Heart right ventricle (tissue), 16 donors: ENCODE measurements around the gene CACNA1C. TPM values are rescaled to one million over a fixed set of nuclear protein-coding genes. Genes with fewer than 3 reads are reported as not detected.

Experiments used
- ATAC-seq, 8 donors: fragments of 200-7000 bp; cut with Tn5 transposase; one replicate each; pipeline ENCODE4 v1.9.1; 2020; ENCODE audit warnings: mild to moderate bottlenecking in 8 of 8, moderate library complexity in 8 of 8, moderate number of reproducible peaks in 1 of 8
- DNase-seq, 2 donors: peaks; one replicate each; pipeline ENCODE4 v3.0.0-alpha.2; 2020
- H3K27ac ChIP-seq, 10 donors: fragments of 200-600 bp; sonication (generic) in 2 of 10; one replicate each; pipeline versions ENCODE4 v1.5.0 to v1.8.0; 2020 to 2022; ENCODE audit warnings: mild to moderate bottlenecking in 3 of 10
- H3K27me3 ChIP-seq, 7 donors: fragments of 200-600 bp; one replicate each; pipeline ENCODE4 v1.8.0; 2021 to 2022; ENCODE audit warnings: mild to moderate bottlenecking in 2 of 7
- H3K36me3 ChIP-seq, 9 donors: fragments of 200-600 bp; sonication (generic) in 1 of 9; one replicate each; pipeline versions ENCODE4 v1.5.0 to v1.8.0; 2020 to 2022; ENCODE audit warnings: mild to moderate bottlenecking in 2 of 9
- H3K4me1 ChIP-seq, 9 donors: fragments of 200-600 bp; sonication (generic) in 1 of 9; one replicate each; pipeline versions ENCODE4 v1.5.0 to v1.8.0; 2020 to 2022; ENCODE audit warnings: mild to moderate bottlenecking in 4 of 9
- H3K4me3 ChIP-seq, 10 donors: fragments of 200-600 bp; sonication (generic) in 2 of 10; one replicate each; pipeline versions ENCODE4 v1.5.0 to v1.8.0; 2020 to 2022; ENCODE audit warnings: mild to moderate bottlenecking in 7 of 10, moderate library complexity in 2 of 10
- H3K9me3 ChIP-seq, 11 donors: fragments of 200-600 bp in 10 of 11; sonication (generic) in 2 of 11; one replicate each; pipeline versions ENCODE4 v1.5.0 to v1.8.0; 2013 to 2022; ENCODE audit warnings: mild to moderate bottlenecking in 2 of 11, control low read depth in 1 of 11, moderate library complexity in 1 of 11
- WGBS, 2 donors: extraction: QIAGEN DNeasy Blood & Tissue Kit; methylation state at CpG; one replicate each; pipeline ENCODE4 v1.1.7; 2013; ENCODE audit warnings: inconsistent platforms in 1 of 2; 5-methylcytosine and 5-hydroxymethylcytosine counted together
- intact Hi-C, 10 donors: fragments of 100-400 bp; cut with DNase I; formaldehyde crosslinking; loops; one replicate each; pipeline versions ENCODE4 v1.11.1 to v1.14.2; 2022
- polyA plus RNA-seq, 2 donors: library from polyadenylated mRNA; stranded (reverse); fragments of 200-250 nt; gene quantifications; one replicate each; pipeline ENCODE4 v1.2.3, GENCODE V29; 2013
- total RNA-seq, 10 donors: library from RNA; stranded (reverse); fragmentation: NEBNext Ultra II Directional in 3 of 10; extraction: Animal tissue kit (Norgen Biotek cat#: 25700) in 3 of 10; gene quantifications; one replicate each; pipeline versions ENCODE4 v1.2.1 to v1.2.4, GENCODE V29; 2021 to 2023
- TF ChIP-seq, protein P1 (sequence below), 9 donors: fragments of 200-600 bp; sonication (generic) in 2 of 9; IDR thresholded peaks; one replicate each; pipeline versions ENCODE4 v1.5.0 to v1.8.0; 2021 to 2022; ENCODE audit warnings: antibody characterized with exemption in 9 of 9, mild to moderate bottlenecking in 5 of 9, moderate library complexity in 1 of 9
- donor health status: Arrhythmogenic right ventricular cardiomyopathy.
- donor health status: ischemic (EF 13 %, LVEDD 7.1; RV severe dilation, severe dysfunction).
- donor health status: healthy with polysubstance abuse.
- donor health status: DM: no; HTN: yes; CAD: no.
- donor health status: DM: no; HTN: no; CAD: no.
- donor health status: ischemic (EF 25% LVEDD 6.9; RV normal size, moderate dysfunction).
- donor health status: ischemic (EF 25% LVEDD 5.7; RV mildly dilated, moderate dysfunction).
- donor health status: healthy.
- donor health status: DM: yes; HTN: yes; CAD: no.
- donor health status: Ischemic cardiomyopathy.
- donor health status: ischemic (EF 35%, LVEDD 5.7; RV mildly dilated, moderate dysfunction).
- donor health status: nonischemic (EF 11% LVEDD 7.7; RV severe dilation, severe dysfunction).
- donor health status: DM: yes; HTN: yes; CAD: no.
- donor health status: PGD.
- donor health status: ischemic (EF 29% LVEDD 5.4; RV normal size, mild dysfunction).
- donor health status: nonischemic (EF 23%, LVEDD 6.1; RV moderate dilation, normal function).

The CACNA1C gene
- total and polyA plus RNA-seq, 12 donors, result 19.1 to 222 (median 183) TPM

DNA sequence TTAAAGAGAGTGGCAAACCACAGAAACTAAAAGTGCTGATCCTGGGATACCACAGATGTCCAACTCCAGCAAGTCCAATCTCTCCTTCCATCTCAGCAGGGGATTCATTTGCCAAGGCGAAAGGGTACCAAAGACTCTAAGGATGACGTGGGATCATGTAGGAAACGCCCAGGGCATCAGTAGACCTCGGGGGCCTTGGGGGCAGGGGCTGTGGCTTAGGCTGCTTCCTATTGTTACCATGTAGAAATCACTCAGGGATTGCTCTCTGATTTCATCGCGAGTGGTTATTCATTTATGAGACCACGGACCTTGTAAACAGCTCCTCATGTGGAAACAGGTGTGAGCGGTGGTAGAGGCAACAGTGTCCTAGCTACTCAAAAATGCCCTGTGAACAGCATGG lies 592.7 kb downstream of the CACNA1C start:
- Histone ChIP-seq H3K4me1 (peaks cover 5 to 39% (median 23%) of the 10 kb centered on the region in 9 donors), H3K9me3 (no peaks in the 10 kb centered on the region), H3K36me3 (peaks cover 0 to 12% (median 0%) of the 10 kb centered on the region in 9 donors), H3K27ac (no peak overlapping the region), H3K4me3 (no peak overlapping the region), H3K27me3 (peaks cover 0 to 16% (median 0%) of the 10 kb centered on the region in 7 donors)
- DNase-seq (no peak), ATAC-seq (no peak)
- TF ChIP-seq, protein P1, sequence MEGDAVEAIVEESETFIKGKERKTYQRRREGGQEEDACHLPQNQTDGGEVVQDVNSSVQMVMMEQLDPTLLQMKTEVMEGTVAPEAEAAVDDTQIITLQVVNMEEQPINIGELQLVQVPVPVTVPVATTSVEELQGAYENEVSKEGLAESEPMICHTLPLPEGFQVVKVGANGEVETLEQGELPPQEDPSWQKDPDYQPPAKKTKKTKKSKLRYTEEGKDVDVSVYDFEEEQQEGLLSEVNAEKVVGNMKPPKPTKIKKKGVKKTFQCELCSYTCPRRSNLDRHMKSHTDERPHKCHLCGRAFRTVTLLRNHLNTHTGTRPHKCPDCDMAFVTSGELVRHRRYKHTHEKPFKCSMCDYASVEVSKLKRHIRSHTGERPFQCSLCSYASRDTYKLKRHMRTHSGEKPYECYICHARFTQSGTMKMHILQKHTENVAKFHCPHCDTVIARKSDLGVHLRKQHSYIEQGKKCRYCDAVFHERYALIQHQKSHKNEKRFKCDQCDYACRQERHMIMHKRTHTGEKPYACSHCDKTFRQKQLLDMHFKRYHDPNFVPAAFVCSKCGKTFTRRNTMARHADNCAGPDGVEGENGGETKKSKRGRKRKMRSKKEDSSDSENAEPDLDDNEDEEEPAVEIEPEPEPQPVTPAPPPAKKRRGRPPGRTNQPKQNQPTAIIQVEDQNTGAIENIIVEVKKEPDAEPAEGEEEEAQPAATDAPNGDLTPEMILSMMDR (IDR thresholded peaks at IDR 0.05), result no peak
- WGBS, 2 donors, result 88 to 90% methylated on average over 8 of the region's 8 CpGs
- intact Hi-C loops, result no loop called here

- Histone ChIP-seq H3K36me3 (peaks cover 0 to 18% (median 0%) of the 10 kb centered on the region in 9 donors), H3K9me3 (no peaks in the 10 kb centered on the region), H3K4me1 (peaks cover 0 to 31% (median 14%) of the 10 kb centered on the region in 9 donors), H3K27me3 (peaks cover 0 to 16% (median 0%) of the 10 kb centered on the region in 7 donors), H3K27ac (no peak overlapping the region), H3K4me3 (no peak overlapping the region)
- no peak for DNase-seq
- no peak for ATAC-seq
- intact Hi-C loops, result no loop called here
- TF ChIP-seq, protein P1 (IDR thresholded peaks at IDR 0.05), result no peak
- 88 to 100% methylated on average over 2 of the region's 2 CpGs for WGBS, 2 donors
Measured at GRCh38 chr12:2646341-2646740, 593.6 kb downstream of the CACNA1C start.

DNA sequence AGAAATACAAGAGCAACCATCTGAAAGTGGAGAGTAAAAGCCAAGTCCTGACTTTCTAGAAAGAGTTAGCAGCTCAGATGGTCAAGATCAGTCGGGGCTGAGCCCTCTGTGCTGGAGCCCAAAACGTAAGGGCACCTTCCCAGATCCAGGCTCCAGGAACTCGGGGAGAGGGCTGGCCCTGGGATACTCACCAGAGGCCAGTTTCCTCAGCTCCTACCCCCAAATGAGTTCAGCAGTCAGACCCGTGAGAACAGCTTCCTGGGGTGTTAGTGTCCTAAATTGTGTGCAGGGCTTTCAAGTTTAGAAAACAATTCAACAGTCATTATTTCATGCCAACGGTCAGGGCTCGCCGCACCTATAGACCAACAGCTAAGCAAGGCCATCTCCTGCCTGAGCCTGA lies 594.4 kb downstream of the CACNA1C start:
- intact Hi-C loops, result no loop called here
- Histone ChIP-seq H3K36me3 (peaks cover 0 to 26% (median 0%) of the 10 kb centered on the region in 9 donors), H3K27me3 (peaks cover 0 to 16% (median 0%) of the 10 kb centered on the region in 7 donors), H3K4me1 (peaks cover 0 to 22% (median 5%) of the 10 kb centered on the region in 9 donors), H3K4me3 (no peak overlapping the region), H3K9me3 (no peaks in the 10 kb centered on the region), H3K27ac (no peak overlapping the region)
- 90 to 93% methylated on average over 7 of the region's 7 CpGs for WGBS, 2 donors
- DNase-seq, result no peak
- no peak for ATAC-seq
- TF ChIP-seq, protein P1 (IDR thresholded peaks at IDR 0.05), result no peak

GRCh38 chr12:2648406-2648805 lies 595.6 kb downstream of the CACNA1C start:
- no peak overlapping the region for H3K4me3 ChIP-seq
- no peak for DNase-seq
- H3K27ac ChIP-seq, result no peak overlapping the region
- no peaks in the 10 kb centered on the region for H3K9me3 ChIP-seq
- TF ChIP-seq, protein P1 (IDR thresholded peaks at IDR 0.05), result no peak
- no peak for ATAC-seq
- intact Hi-C loops, result no loop called here
- 88 to 92% methylated on average over 8 of the region's 8 CpGs for WGBS, 2 donors
- peaks cover 0 to 38% (median 0%) of the 10 kb centered on the region in 9 donors for H3K36me3 ChIP-seq
- H3K27me3 ChIP-seq, result peaks cover 0 to 16% (median 0%) of the 10 kb centered on the region in 7 donors
- H3K4me1 ChIP-seq, result peaks cover 0 to 19% (median 5%) of the 10 kb centered on the region in 9 donors
